Colonic mucosa (tissue), 4 donors: Measurements from ENCODE around the gene TRPV6. TPM values are rescaled to one million over a fixed set of nuclear protein-coding genes. Genes with fewer than 3 reads are reported as not detected.

Experiments
- DNase-seq: peaks from one replicate; pipeline ENCODE4 v3.0.0-alpha.2; 2020
- H3K27ac ChIP-seq: fragments of 200-600 bp; one replicate; pipeline ENCODE4 v1.8.0; 2021
- H3K27me3 ChIP-seq: fragments of 200-600 bp; one replicate; pipeline ENCODE4 v1.8.0; 2021
- H3K36me3 ChIP-seq: fragments of 200-600 bp; one replicate; pipeline ENCODE4 v1.8.0; 2021
- H3K4me1 ChIP-seq: fragments of 200-600 bp; one replicate; pipeline ENCODE4 v1.8.0; 2021; ENCODE audit warnings: mild to moderate bottlenecking
- H3K4me3 ChIP-seq: fragments of 200-600 bp; one replicate; pipeline ENCODE4 v1.8.0; 2021
- H3K9ac ChIP-seq, 2 donors: one replicate each; pipeline ENCODE4 v1.7.0; 2013; ENCODE audit warnings: control low read depth in 2 of 2, low read depth in 2 of 2, low read length in 2 of 2
- H3K9me3 ChIP-seq: fragments of 200-600 bp; one replicate; pipeline ENCODE4 v1.8.0; 2021
- CTCF ChIP-seq: fragments of 200-600 bp; IDR thresholded peaks from one replicate; pipeline ENCODE4 v1.8.0; 2022; ENCODE audit warnings: antibody characterized with exemption, mild to moderate bottlenecking
- intact Hi-C: fragments of 100-400 bp; cut with DNase I; formaldehyde crosslinking; loops from one replicate; pipeline ENCODE4 v1.14.1; 2022
- total RNA-seq, 2 donors: library from RNA; stranded (reverse); fragmentation: NEBNext Ultra II Directional in 1 of 2; extraction: Animal tissue kit (Norgen Biotek cat#: 25700) in 1 of 2; gene quantifications; one replicate each; pipeline ENCODE4 v1.2.1, GENCODE V29; 2021
- donor health status: healthy.
- donor health status: DM: no; HTN: no; CAD: no.
- donor health status: DM: no; HTN: no; CAD: no.

The TRPV6 gene
- total RNA-seq, 2 donors from 2014 or later, result 0.05 to 0.61 TPM

GRCh38 chr7:142908290-142908689 is 22.7 kb upstream of the TRPV6 start:
- no peaks in the 10 kb centered on the region for H3K4me1 ChIP-seq
- H3K9ac ChIP-seq, result no peak overlapping the region
- H3K27me3 ChIP-seq, result no peaks in the 10 kb centered on the region
- H3K4me3 ChIP-seq, result no peak overlapping the region
- no peaks in the 10 kb centered on the region for H3K9me3 ChIP-seq
- DNase-seq, result no peak
- H3K27ac ChIP-seq, result no peak overlapping the region
- intact Hi-C loops, result no loop called here
- no peaks in the 10 kb centered on the region for H3K36me3 ChIP-seq
- TF ChIP-seq CTCF, result no peak

- no peaks in the 10 kb centered on the region for H3K27me3 ChIP-seq
- no peaks in the 10 kb centered on the region for H3K4me1 ChIP-seq
- H3K9me3 ChIP-seq, result no peaks in the 10 kb centered on the region
- no peak for DNase-seq
- TF ChIP-seq CTCF, result no peak
- no peak overlapping the region for H3K9ac ChIP-seq
- no peaks in the 10 kb centered on the region for H3K36me3 ChIP-seq
- no peak overlapping the region for H3K4me3 ChIP-seq
- H3K27ac ChIP-seq, result no peak overlapping the region
- intact Hi-C loops, result no loop called here
Observed at GRCh38 chr7:142906643-142907042, 21.1 kb upstream of the TRPV6 start.

- Histone ChIP-seq H3K27me3 (no peaks in the 10 kb centered on the region), H3K4me3 (no peak overlapping the region), H3K4me1 (no peaks in the 10 kb centered on the region), H3K9ac (no peak overlapping the region), H3K9me3 (no peaks in the 10 kb centered on the region), H3K36me3 (no peaks in the 10 kb centered on the region), H3K27ac (no peak overlapping the region)
- intact Hi-C loops, result no loop called here
- no peak for TF ChIP-seq CTCF
- DNase-seq, result no peak
Observed at GRCh38 chr7:142905759-142906158, 20.2 kb upstream of the TRPV6 start.

GRCh38 chr7:142904128-142904527 is 18.6 kb upstream of the TRPV6 start:
- DNase-seq, result no peak
- Histone ChIP-seq H3K27me3 (no peaks in the 10 kb centered on the region), H3K9me3 (no peaks in the 10 kb centered on the region), H3K9ac (no peak overlapping the region), H3K36me3 (no peaks in the 10 kb centered on the region), H3K4me3 (no peak overlapping the region), H3K4me1 (no peaks in the 10 kb centered on the region), H3K27ac (no peak overlapping the region)
- intact Hi-C loops, result no loop called here
- TF ChIP-seq CTCF, result no peak

- H3K9me3 ChIP-seq, result no peaks in the 10 kb centered on the region
- H3K9ac ChIP-seq, result no peak overlapping the region
- no peak overlapping the region for H3K4me3 ChIP-seq
- no peaks in the 10 kb centered on the region for H3K4me1 ChIP-seq
- no peak for DNase-seq
- H3K27me3 ChIP-seq, result no peaks in the 10 kb centered on the region
- no peak for TF ChIP-seq CTCF
- no peak overlapping the region for H3K27ac ChIP-seq
- intact Hi-C loops, result no loop called here
- H3K36me3 ChIP-seq, result no peaks in the 10 kb centered on the region
Observed at GRCh38 chr7:142901426-142902259, 16.1 kb upstream of the TRPV6 start.
